C4-2B (cell line): ENCODE measurements around the gene SPTBN2.
A peak's percentile ranks its signal among the peaks of the same experiment; 100 is the strongest.
"Not testable (repeated sequence)": the region's sequence is repeated elsewhere in the genome, so short reads cannot be mapped to it uniquely, and the experiment has no call there.

Source experiments
- H3K27ac ChIP-seq: fragments of 450-650 bp; 2 replicates; pipeline ENCODE4 v1.5.1; 2017
- ZFX ChIP-seq: fragments of 450-650 bp; IDR thresholded peaks from 2 replicates; pipeline ENCODE4 v1.6.1; 2017
- TF ChIP-seq, protein P1 (sequence below): fragments of 450-650 bp; conservative IDR thresholded peaks from 2 replicates; pipeline ENCODE4 v1.5.1; 2017; ENCODE audit warnings: mild to moderate bottlenecking

Gene SPTBN2

DNA sequence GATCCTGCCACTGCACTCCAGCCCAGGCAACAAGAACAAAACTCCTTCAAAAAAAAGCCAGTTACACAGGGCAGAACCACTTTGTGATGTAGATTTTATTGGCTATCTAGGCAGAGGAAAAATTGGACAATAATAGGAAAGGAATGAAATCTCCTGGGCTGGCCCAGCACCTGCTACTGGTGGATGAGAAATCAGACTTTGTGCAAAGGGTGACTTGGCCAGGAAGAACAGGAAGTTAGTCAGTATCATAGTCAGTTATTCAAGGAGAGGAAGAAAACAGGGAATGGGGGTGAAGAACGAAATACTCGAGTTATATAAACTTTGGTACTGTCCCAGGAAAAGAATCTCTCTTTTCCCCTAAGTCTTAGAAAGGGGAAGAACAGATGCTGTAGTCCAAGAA lies 11.0 kb upstream of the SPTBN2 start:
- no peak overlapping the region for H3K27ac ChIP-seq
- TF ChIP-seq ZFX: no peak
- TF ChIP-seq, protein P1, sequence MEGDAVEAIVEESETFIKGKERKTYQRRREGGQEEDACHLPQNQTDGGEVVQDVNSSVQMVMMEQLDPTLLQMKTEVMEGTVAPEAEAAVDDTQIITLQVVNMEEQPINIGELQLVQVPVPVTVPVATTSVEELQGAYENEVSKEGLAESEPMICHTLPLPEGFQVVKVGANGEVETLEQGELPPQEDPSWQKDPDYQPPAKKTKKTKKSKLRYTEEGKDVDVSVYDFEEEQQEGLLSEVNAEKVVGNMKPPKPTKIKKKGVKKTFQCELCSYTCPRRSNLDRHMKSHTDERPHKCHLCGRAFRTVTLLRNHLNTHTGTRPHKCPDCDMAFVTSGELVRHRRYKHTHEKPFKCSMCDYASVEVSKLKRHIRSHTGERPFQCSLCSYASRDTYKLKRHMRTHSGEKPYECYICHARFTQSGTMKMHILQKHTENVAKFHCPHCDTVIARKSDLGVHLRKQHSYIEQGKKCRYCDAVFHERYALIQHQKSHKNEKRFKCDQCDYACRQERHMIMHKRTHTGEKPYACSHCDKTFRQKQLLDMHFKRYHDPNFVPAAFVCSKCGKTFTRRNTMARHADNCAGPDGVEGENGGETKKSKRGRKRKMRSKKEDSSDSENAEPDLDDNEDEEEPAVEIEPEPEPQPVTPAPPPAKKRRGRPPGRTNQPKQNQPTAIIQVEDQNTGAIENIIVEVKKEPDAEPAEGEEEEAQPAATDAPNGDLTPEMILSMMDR: no peak

GRCh38 chr11:66734215-66734614 lies 5.2 kb upstream of the SPTBN2 start:
- TF ChIP-seq, protein P1: no peak
- no peak for TF ChIP-seq ZFX
- H3K27ac ChIP-seq: no peak overlapping the region

- TF ChIP-seq, protein P1: no peak
- no peak for TF ChIP-seq ZFX
- no peak overlapping the region for H3K27ac ChIP-seq
Measured at GRCh38 chr11:66729447-66729846, 431 bp upstream of the SPTBN2 start.

DNA sequence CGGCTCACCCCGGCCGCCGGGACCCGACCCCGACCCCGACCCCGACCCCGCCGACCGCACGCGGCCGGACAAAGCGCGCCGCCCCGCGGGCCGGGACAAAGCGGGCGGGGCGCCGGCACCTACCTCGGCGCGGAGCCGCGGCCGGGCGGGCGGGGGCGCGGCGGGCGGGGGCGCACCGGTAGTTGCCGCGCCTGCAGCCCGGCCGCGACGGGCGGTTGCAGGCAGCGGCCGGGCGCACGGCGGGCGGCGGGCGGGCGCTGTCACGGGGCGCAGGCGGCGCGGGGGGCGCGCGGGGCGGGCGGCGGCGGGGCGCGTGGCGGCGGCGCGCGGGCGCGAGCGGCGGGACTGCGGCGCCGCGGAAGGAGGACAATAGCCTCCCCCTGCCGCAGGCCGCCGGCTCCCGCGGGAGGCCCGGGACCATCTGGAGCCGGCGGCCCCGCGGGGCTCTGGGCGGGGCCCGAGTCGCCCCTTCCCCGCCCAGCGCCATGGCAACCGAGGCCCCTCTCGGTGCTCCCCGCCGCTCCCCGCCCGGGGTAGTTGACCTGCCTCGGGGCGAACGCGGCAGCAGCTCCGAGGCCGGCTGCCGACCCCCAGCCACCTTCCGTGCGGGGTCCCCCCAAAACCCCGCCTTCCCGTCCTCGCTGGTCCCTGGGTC lies 851 bp downstream of the SPTBN2 start:
- no peak for TF ChIP-seq ZFX
- TF ChIP-seq, protein P1: no peak
- H3K27ac ChIP-seq: peak overlapping the region; percentile 90

GRCh38 chr11:66727282-66728037 lies 1.6 kb downstream of the SPTBN2 start:
- TF ChIP-seq ZFX: peak; percentile 86
- TF ChIP-seq, protein P1: no peak
- peak overlapping the region; percentile 90 for H3K27ac ChIP-seq

- TF ChIP-seq, protein P1: no peak
- TF ChIP-seq ZFX: no peak
Measured at GRCh38 chr11:66725647-66726046, 3.4 kb downstream of the SPTBN2 start.

GRCh38 chr11:66725114-66725513 lies 3.9 kb downstream of the SPTBN2 start:
- TF ChIP-seq, protein P1: no peak
- no peak for TF ChIP-seq ZFX
- no peak overlapping the region for H3K27ac ChIP-seq

More at GRCh38 chr11:66725647-66726046, 3.4 kb downstream of the SPTBN2 start:
- H3K27ac ChIP-seq: no peak overlapping the region

DNA sequence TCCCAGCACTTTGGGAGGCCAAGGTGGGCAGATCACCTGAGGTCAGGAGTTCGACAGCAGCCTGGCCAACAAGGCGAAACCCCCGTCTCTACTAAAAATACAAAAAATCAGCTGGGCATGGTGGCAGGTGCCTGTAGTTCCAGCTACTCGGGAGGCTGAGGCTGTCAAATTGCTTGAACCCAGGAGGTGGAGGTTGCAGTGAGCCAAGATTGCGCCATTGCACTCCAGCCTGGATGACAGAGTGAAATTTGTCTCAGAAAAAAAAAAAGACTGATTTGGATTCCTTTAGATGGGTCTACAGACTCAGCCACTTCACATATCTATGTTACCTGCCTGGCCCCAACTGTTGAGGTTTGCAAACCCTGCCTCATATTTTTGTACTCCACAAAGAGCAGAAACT lies 4.8 kb downstream of the SPTBN2 start:
- not testable (repeated sequence) for H3K27ac ChIP-seq
